Left kidney (tissue), 2 donors: ENCODE measurements around the gene DLD. TPM values are rescaled to one million over a fixed set of nuclear protein-coding genes. Genes with fewer than 3 reads are reported as not detected.
"Not testable (repeated sequence)": the region's sequence is repeated elsewhere in the genome, so short reads cannot be mapped to it uniquely, and the experiment has no call there.

ENCODE experiments used
- DNase-seq: peaks from one replicate; pipeline ENCODE4 v3.0.0-alpha.2; 2013
- polyA plus RNA-seq: library from polyadenylated mRNA; unstranded; fragments of 120-200 nt; gene quantifications from one replicate; pipeline ENCODE4 v1.2.1, GENCODE V29; 2013; ENCODE audit not compliant: insufficient read length

DLD gene
- polyA plus RNA-seq, 1 donor = 127 TPM

GRCh38 chr7:107944411-107945169 lies 53.6 kb downstream of the DLD start:
- DNase-seq = peak; percentile 50

- no peak for DNase-seq
These were observed 54.3 kb downstream of the DLD start for GRCh38 chr7:107945332-107945731.

GRCh38 chr7:107946451-107946850 lies 55.5 kb downstream of the DLD start:
- DNase-seq = no peak

- no peak for DNase-seq
These were observed 55.9 kb downstream of the DLD start for GRCh38 chr7:107946881-107947280.

- no peak for DNase-seq
These were observed 57.9 kb downstream of the DLD start for GRCh38 chr7:107948645-107949442.

GRCh38 chr7:107949443-107949935 lies 58.5 kb downstream of the DLD start:
- no peak for DNase-seq

- DNase-seq = no peak
These were observed 60.3 kb downstream of the DLD start for GRCh38 chr7:107951172-107951787.

GRCh38 chr7:107951896-107952295 lies 60.9 kb downstream of the DLD start:
- no peak for DNase-seq

GRCh38 chr7:107953265-107953923 lies 62.4 kb downstream of the DLD start:
- no peak for DNase-seq

GRCh38 chr7:107953924-107954303 lies 62.9 kb downstream of the DLD start:
- DNase-seq = no peak

- DNase-seq = no peak
These were observed 64.4 kb downstream of the DLD start for GRCh38 chr7:107955394-107955793.

GRCh38 chr7:107956950-107957349 lies 66.0 kb downstream of the DLD start:
- not testable (repeated sequence) for DNase-seq

- DNase-seq = no peak
These were observed 66.5 kb downstream of the DLD start for GRCh38 chr7:107957436-107957835.

GRCh38 chr7:107958764-107959526 lies 68.0 kb downstream of the DLD start:
- DNase-seq = no peak

GRCh38 chr7:107959527-107959898 lies 68.5 kb downstream of the DLD start:
- no peak for DNase-seq

GRCh38 chr7:107960272-107960671 lies 69.3 kb downstream of the DLD start:
- no peak for DNase-seq

GRCh38 chr7:107961405-107961804 lies 70.4 kb downstream of the DLD start:
- DNase-seq = no peak

GRCh38 chr7:107962817-107963216 lies 71.8 kb downstream of the DLD start:
- no peak for DNase-seq

GRCh38 chr7:107964510-107964909 lies 73.5 kb downstream of the DLD start:
- no peak for DNase-seq

- DNase-seq = no peak
These were observed 75.7 kb downstream of the DLD start for GRCh38 chr7:107966711-107967110.

GRCh38 chr7:107967420-107967819 lies 76.4 kb downstream of the DLD start:
- DNase-seq = no peak

GRCh38 chr7:107968449-107968848 lies 77.5 kb downstream of the DLD start:
- DNase-seq = no peak
